Left ventricle myocardium inferior (tissue), 1 donor: ENCODE measurements around the gene SKI. TPM values are rescaled to one million over a fixed set of nuclear protein-coding genes. Genes with fewer than 3 reads are reported as not detected.
A peak's percentile ranks its signal among the peaks of the same experiment; 100 is the strongest.
"Not testable (repeated sequence)": the region's sequence is repeated elsewhere in the genome, so short reads cannot be mapped to it uniquely, and the experiment has no call there.

Experiments used
- DNase-seq: peaks from one replicate; pipeline ENCODE4 v3.0.0-alpha.2; 2020
- H3K27ac ChIP-seq: fragments of 200-600 bp; replicated peaks from 2 replicates; pipeline ENCODE4 v1.8.0; 2021
- H3K27me3 ChIP-seq: fragments of 200-600 bp; 2 replicates; pipeline ENCODE4 v1.8.0; 2021; ENCODE audit warnings: low read depth
- H3K36me3 ChIP-seq: fragments of 200-600 bp; 2 replicates; pipeline ENCODE4 v1.8.0; 2021
- H3K4me1 ChIP-seq: fragments of 200-600 bp; 2 replicates; pipeline ENCODE4 v1.8.0; 2021
- H3K4me3 ChIP-seq: fragments of 200-600 bp; 2 replicates; pipeline ENCODE4 v1.8.0; 2021; ENCODE audit warnings: mild to moderate bottlenecking, moderate library complexity
- H3K9me3 ChIP-seq: fragments of 200-600 bp; replicated peaks from 2 replicates; pipeline ENCODE4 v1.8.0; 2021
- intact Hi-C: fragments of 100-400 bp; cut with micrococcal nuclease; formaldehyde crosslinking; loops from one replicate; pipeline ENCODE4 v1.11.0; 2022
- total RNA-seq: library from RNA; stranded (reverse); fragmentation: NEBNext Ultra II Directional; extraction: Animal tissue kit (Norgen Biotek cat#: 25700); gene quantifications from one replicate; pipeline ENCODE4 v1.2.1, GENCODE V29; 2021
- TF ChIP-seq, protein P1 (sequence below): fragments of 200-600 bp; IDR thresholded peaks from 2 replicates; pipeline ENCODE4 v1.8.0; 2021; ENCODE audit warnings: antibody characterized with exemption, mild to moderate bottlenecking, borderline replicate concordance
- donor health status: DM: no; HTN: yes; CAD: no; lungs with severe emphysema.

SKI gene
- total RNA-seq, 1 donor from 2014 or later: 37.9 TPM

DNA sequence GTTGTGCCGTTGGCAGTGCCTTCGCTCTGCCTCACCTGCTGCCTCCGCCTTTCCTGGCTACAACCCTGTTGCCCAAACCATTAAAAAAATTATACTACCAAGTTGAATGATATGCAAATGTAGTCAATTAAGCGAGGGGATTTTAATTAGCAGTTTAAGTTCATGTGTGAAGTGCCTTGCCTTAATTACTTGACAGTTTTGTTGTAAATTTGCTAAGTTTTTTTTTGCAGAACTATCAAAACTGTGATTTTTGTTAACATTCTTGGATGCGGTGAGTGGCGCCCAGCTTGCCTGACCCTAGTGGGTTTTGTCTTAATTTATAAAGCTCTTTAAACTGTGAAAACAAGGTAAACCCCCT, 10.9 kb downstream of the SKI start:
- H3K27ac ChIP-seq: no peak overlapping the region
- TF ChIP-seq, protein P1, sequence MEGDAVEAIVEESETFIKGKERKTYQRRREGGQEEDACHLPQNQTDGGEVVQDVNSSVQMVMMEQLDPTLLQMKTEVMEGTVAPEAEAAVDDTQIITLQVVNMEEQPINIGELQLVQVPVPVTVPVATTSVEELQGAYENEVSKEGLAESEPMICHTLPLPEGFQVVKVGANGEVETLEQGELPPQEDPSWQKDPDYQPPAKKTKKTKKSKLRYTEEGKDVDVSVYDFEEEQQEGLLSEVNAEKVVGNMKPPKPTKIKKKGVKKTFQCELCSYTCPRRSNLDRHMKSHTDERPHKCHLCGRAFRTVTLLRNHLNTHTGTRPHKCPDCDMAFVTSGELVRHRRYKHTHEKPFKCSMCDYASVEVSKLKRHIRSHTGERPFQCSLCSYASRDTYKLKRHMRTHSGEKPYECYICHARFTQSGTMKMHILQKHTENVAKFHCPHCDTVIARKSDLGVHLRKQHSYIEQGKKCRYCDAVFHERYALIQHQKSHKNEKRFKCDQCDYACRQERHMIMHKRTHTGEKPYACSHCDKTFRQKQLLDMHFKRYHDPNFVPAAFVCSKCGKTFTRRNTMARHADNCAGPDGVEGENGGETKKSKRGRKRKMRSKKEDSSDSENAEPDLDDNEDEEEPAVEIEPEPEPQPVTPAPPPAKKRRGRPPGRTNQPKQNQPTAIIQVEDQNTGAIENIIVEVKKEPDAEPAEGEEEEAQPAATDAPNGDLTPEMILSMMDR: no peak
- no peaks in the 10 kb centered on the region for H3K27me3 ChIP-seq
- no peak for DNase-seq
- H3K9me3 ChIP-seq: no peaks in the 10 kb centered on the region
- peaks cover 100% of the 10 kb centered on the region for H3K4me1 ChIP-seq
- intact Hi-C loops: loop anchor here (10.0 kb wide), 1 partner anchor 56 kb away; no protein-coding TSS in a partner anchor
- H3K4me3 ChIP-seq: no peak overlapping the region
- peaks cover 5% of the 10 kb centered on the region for H3K36me3 ChIP-seq

DNA sequence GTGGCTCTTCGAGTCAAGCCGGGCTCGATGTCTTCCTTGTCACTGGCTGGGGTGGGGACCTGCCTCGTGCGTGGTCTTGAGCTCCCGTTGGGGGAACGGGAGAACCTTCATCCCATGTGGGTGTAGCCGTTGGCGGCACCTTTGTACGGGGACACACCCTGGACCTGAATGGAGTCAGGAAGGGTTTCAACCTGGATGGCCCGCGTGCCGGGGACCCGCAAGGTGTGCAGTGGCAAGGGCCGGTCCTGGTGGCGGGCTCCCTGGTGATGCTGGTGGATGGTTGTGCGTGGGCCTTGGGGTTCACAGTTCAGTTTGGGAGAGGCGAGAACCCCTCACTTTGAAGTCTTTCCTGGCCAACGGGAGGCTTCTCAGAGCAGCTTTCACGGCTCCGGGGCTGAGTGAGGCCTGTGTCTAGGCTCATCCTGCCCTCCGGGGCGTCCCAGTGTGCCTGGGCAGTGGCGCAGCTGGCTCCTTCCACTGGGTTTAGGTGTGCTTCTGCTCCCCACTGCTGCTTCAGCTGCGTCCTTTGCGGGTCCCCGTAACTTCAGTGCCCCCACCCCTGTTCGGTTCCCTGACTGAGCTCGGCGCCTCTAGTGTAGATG, 11.4 kb downstream of the SKI start:
- H3K4me3 ChIP-seq: peak overlapping the region; percentile 38
- DNase-seq: no peak
- H3K9me3 ChIP-seq: no peaks in the 10 kb centered on the region
- H3K27me3 ChIP-seq: no peaks in the 10 kb centered on the region
- H3K27ac ChIP-seq: peak overlapping the region; percentile 61
- intact Hi-C loops: loop anchor here (10.0 kb wide), 1 partner anchor 55 kb away; no protein-coding TSS in a partner anchor
- peaks cover 5% of the 10 kb centered on the region for H3K36me3 ChIP-seq
- peaks cover 100% of the 10 kb centered on the region for H3K4me1 ChIP-seq
- TF ChIP-seq, protein P1: no peak

DNA sequence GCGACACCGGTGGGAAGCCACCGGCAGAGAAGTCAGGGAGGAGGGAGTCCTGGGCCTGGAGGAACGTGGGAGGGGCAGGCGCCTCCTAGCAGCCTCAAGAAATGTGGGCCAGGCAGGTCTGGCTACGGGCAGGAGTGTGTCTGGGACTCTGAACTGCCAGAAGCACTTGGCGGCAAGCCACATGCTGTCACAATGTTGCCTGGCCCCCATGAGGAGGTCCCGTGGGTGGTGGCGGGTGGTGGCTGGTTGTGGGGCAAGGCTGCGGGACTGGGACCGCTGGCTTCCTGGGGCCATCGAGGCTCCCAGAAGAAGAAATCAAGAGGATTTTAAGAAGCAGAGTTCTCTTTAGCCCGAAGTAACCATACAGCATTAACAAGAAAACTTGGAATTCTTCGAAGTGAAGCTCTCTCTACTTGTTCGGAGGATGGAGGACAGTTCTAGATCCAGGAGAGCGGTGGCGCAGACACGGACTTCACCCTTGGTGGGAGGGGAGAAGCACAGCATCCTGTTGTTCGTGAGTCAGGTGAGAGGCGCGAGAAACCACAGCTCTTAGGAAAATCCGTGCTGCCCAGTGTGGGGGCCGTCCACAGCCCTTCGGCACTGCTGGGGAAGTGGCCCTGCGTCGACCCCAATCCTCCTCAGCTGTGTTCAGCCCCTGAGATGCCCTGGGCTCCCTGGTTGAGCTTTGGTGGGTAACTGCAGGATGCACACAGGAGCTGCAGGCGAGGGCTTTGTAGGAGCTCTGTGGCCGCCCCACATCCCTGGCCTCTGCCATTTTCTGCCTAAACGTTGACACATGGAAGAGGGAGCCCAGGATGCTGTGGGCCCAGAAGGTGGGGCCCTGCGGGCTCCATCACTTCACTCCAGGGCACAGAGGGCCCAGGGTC, 12.4 kb downstream of the SKI start:
- Histone ChIP-seq H3K4me1 (peaks cover 97% of the 10 kb centered on the region), H3K27ac (peak overlapping the region; percentile 61), H3K9me3 (no peaks in the 10 kb centered on the region), H3K27me3 (no peaks in the 10 kb centered on the region), H3K36me3 (peaks cover 5% of the 10 kb centered on the region), H3K4me3 (peak overlapping the region; percentile 38)
- peak; percentile 80 for DNase-seq
- intact Hi-C loops: no loop called here
- TF ChIP-seq, protein P1: no peak

DNA sequence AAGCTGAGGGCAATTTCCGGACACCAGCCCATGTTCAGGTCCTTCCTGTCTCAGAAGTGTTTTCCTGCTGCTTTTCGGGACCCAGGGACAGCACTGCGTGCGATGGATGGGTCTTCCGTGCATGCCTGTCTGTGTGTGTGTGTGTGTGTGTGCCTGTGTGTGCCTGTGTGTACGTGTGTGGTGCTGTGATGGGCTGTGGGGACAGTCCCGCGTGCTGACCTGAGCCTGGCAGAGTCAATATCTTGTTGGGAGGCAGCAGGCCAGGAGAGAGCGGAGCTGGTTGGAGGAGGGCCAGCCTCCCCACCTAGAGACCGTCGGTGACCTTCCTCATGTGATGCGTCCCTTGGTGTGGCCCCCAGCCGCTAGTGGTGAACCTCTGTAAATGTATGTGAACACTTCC, 13.7 kb downstream of the SKI start:
- no peak for DNase-seq
- no peak overlapping the region for H3K4me3 ChIP-seq
- H3K27me3 ChIP-seq: no peaks in the 10 kb centered on the region
- peak overlapping the region; percentile 78 for H3K27ac ChIP-seq
- TF ChIP-seq, protein P1: no peak
- peaks cover 97% of the 10 kb centered on the region for H3K4me1 ChIP-seq
- no peaks in the 10 kb centered on the region for H3K9me3 ChIP-seq
- peaks cover 5% of the 10 kb centered on the region for H3K36me3 ChIP-seq
- intact Hi-C loops: no loop called here

DNA sequence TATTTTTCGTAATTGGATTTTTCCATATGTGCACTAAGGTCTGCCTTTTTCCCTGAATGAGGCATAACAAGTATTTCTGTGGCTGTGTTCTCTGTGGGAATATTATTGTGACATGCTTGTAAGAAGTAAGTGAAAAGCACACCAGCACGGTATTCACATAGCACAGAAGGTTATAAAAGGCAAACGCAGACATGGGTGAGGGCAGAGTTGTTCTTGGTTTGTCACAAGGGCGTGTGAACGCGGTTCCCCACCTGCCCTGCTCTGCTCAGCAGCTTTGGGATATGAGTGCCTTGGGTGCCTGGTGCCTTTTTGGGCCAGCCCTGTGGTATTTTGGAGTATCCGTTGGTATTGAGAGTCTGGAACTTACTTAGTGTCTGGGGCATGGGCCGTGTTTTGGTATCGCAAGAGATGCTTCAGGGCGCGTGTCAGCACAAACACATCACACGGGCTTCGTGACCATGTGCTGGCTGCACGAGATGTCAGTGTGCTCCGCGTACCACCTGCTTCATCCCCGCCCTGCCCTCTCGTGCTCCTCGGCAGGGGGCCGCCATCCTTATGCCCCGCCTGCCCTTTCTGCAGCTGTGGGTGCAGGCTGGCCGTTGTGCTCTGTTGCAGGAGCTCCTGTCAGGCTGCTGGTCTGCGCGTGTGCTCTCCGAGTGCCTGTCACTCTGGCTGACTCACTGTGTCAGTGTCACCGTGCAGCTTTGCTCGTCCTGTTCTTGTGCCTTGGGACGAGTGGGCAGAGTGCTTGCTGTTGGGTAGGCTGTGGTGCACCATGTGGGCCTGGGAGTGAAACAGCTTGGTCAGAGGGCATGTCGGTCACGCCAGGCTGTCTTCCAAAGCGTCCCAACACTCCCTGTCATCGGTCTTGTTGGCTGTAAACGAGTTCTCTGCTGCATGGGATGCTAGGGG, 15.0 kb downstream of the SKI start:
- Histone ChIP-seq H3K27me3 (no peaks in the 10 kb centered on the region), H3K36me3 (peaks cover 5% of the 10 kb centered on the region), H3K4me3 (no peak overlapping the region), H3K27ac (peak overlapping the region; percentile 78), H3K9me3 (no peaks in the 10 kb centered on the region), H3K4me1 (peaks cover 97% of the 10 kb centered on the region)
- DNase-seq: peak; percentile 60
- intact Hi-C loops: no loop called here
- TF ChIP-seq, protein P1: no peak

DNA sequence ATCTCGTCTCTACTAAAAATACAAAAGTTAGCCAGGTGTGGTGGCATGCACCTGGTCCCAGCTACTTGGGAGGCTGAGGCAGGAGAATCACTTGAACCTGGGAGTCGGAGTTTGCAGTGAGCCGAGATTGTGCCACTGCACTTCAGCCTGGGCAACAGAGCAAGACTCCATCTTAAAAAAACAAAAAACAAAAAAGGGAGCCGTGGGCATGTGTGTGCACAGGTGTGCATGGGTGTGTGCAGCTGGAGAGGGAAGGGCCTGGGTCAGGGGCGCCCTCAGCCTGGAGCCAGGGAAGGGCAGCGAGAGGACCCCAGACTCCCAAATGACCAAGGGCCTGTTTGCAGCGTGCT, 18.9 kb downstream of the SKI start:
- H3K4me1 ChIP-seq: peaks cover 97% of the 10 kb centered on the region
- intact Hi-C loops, H3K27me3 ChIP-seq, DNase-seq, H3K36me3 ChIP-seq, H3K9me3 ChIP-seq: not testable (repeated sequence)
- peak overlapping the region; percentile 34 for H3K27ac ChIP-seq
- peak overlapping the region; percentile 9 for H3K4me3 ChIP-seq
